ENCODE data around the gene CCL17.
A peak's percentile ranks its signal among the peaks of the same experiment; 100 is the strongest.
"Not testable (repeated sequence)": the region's sequence is repeated elsewhere in the genome, so short reads cannot be mapped to it uniquely, and the experiment has no call there.

The CCL17 gene

GRCh38 chr16:57432989-57433388 lies 28.4 kb downstream of the CCL17 start:
- DNase-seq (ENCODE audit: low read depth) = no peak

GRCh38 chr16:57434003-57434402 lies 29.4 kb downstream of the CCL17 start:
- no peak for DNase-seq (ENCODE audit: low read depth)

GRCh38 chr16:57435838-57436237 lies 31.3 kb downstream of the CCL17 start:
- DNase-seq (ENCODE audit: low read depth) = no peak

GRCh38 chr16:57439947-57440346 lies 35.4 kb downstream of the CCL17 start:
- DNase-seq (ENCODE audit: low read depth) = not testable (repeated sequence)

- not testable (repeated sequence) for DNase-seq (ENCODE audit: low read depth)
Measured at GRCh38 chr16:57440551-57440950, 36.0 kb downstream of the CCL17 start.

DNA sequence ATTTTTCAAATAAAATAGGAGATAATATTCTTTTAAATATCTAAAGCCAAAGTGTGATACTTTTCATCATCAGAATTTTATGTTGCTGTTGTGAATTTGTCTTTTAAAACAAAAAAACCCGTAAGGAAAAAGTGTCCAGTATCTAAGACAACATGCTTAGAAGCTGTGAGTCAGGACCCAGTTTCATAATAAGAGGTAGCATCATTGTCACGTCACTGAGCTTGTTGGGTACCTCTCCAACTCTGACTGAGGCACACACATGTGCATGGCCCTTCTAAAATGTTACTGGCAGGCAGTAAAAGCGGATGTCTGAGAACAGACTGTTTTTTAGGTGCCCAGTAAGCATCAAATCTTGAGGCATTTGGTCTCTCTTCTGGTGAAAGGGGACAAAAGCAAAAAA lies 40.1 kb downstream of the CCL17 start:
- DNase-seq (ENCODE audit: low read depth) = no peak

- no peak for DNase-seq (ENCODE audit: low read depth)
Measured at GRCh38 chr16:57445510-57445909, 40.9 kb downstream of the CCL17 start.

- peak; percentile 1 for DNase-seq (ENCODE audit: low read depth)
Measured at GRCh38 chr16:57446531-57447185, 42.1 kb downstream of the CCL17 start.

- DNase-seq (ENCODE audit: low read depth) = peak; percentile 88
Measured at GRCh38 chr16:57447186-57447962, 42.8 kb downstream of the CCL17 start, which contains the start of the genes CIAPIN1 and COQ9. Gene CIAPIN1 (minus strand): TSS chr16:57447385. CDS start chr16:57440928, 6,457 bp downstream. Gene COQ9 (plus strand): TSS chr16:57447479. CDS start chr16:57447506, 27 bp downstream.

- DNase-seq (ENCODE audit: low read depth) = no peak
Measured at GRCh38 chr16:57452021-57452420, 47.5 kb downstream of the CCL17 start.

DNA sequence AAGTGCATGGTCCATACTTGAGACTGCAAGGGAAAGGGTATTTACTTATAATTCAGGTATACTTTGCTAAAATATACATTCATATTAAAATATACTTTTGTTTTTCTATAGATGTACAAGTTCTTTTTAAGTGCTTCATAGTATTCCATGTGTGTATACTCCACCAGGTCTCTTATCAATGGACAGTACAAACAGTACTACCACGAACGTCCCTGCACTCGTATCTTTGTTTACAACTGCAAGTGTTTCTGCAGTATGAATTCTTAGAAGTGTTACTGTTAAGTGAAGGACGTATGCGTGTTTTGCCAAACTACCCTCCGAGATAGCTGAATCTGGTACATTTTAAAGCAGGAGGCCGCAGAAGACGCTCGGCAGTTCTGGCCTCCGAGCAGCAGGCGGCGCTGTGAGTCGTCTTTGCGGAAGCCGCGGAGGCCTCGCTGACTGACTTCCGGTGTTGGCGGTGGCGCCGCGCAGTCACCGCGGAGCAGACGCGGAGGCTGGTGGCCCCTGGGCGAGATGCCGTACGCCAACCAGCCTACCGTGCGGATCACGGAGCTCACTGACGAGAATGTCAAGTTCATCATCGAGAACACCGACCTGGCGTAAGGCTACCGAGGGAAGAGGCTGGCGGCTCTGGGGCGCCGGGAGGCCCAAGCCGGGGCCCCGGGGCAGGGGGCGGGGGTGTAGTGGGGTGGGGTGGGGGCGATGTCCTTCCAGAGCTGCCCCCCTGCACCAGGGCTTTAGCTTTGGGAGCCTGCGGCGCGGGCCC lies 57.8 kb downstream of the CCL17 start, which contains the start of gene POLR2C:
POLR2C (plus strand) TSS at position 471 of the 769 bp plus-strand sequence; CDS start at position 517, 46 bp downstream.
- peak; percentile 91 for DNase-seq (ENCODE audit: low read depth)

GRCh38 chr16:57462978-57463362 lies 58.4 kb downstream of the CCL17 start:
- DNase-seq (ENCODE audit: low read depth) = no peak

- DNase-seq (ENCODE audit: low read depth) = no peak
Measured at GRCh38 chr16:57464523-57464922, 60.0 kb downstream of the CCL17 start.
